Loucy (cell line): Measurements from ENCODE around the gene LPP.

Source experiments
- CTCF ChIP-seq: fragments of 200-600 bp; sonication (generic); conservative IDR thresholded peaks from 2 replicates; pipeline ENCODE4 v1.5.1; 2014; ENCODE audit warnings: mild to moderate bottlenecking, antibody characterized with exemption, low read length
- EZH2phosphoT487 ChIP-seq: fragments of 200-600 bp; IDR thresholded peaks from 2 replicates; pipeline ENCODE4 v1.6.1; 2018; ENCODE audit warnings: antibody characterized with exemption, mild to moderate bottlenecking, moderate library complexity, borderline replicate concordance

GRCh38 chr3:188792793-188793192 lies 638.8 kb downstream of the LPP start:
- TF ChIP-seq CTCF (peak; percentile 50; the same call in 1 of the 2 replicates), EZH2phosphoT487 (no peak)
